IMR-90 (cell line): ENCODE measurements around the gene NCOA5. TPM values are rescaled to one million over a fixed set of nuclear protein-coding genes. Genes with fewer than 3 reads are reported as not detected.

ENCODE experiments used
- ATAC-seq: fragments of 200-7000 bp; cut with Tn5 transposase; 2 replicates; pipeline ENCODE4 v1.9.1; 2020; ENCODE audit warnings: low read depth, mild to moderate bottlenecking, moderate library complexity
- BruUV-seq: library from RNA; stranded (reverse); fragments of 400-500 nt; replicated peaks from 2 replicates; lab custom pipeline; 2021; lab: Mats Ljungman, UMichigan
- CTCF ChIA-PET: fragments of 300-600 bp; formaldehyde crosslinking; extraction: SDS; loops from one replicate; lab custom pipeline; 2021; ENCODE audit warnings: antibody characterized with exemption; lab: Yijun Ruan, JAX
- POLR2A ChIA-PET: fragments of 300-600 bp; sonication (Branson Sonifier 250); formaldehyde crosslinking; loops from one replicate; lab custom pipeline; 2022; ENCODE audit warnings: antibody characterized with exemption; ENCODE audit not compliant: unreplicated experiment; lab: Charles Lee
- DNase-seq: peaks from one replicate; pipeline ENCODE4 v3.0.0; 2013
- H2AFZ ChIP-seq: replicated peaks from 2 replicates; pipeline ENCODE3; 2013; ENCODE audit warnings: low read length, mild to moderate bottlenecking; ENCODE audit not compliant: poor library complexity
- H2AK5ac ChIP-seq: 2 replicates; pipeline ENCODE4 v1.6.1; 2013; ENCODE audit warnings: low read depth, low read length, inconsistent platforms
- H2AK9ac ChIP-seq: replicated peaks from 2 replicates; pipeline ENCODE3; 2013; ENCODE audit warnings: mild to moderate bottlenecking, low read depth, low read length, moderate library complexity; ENCODE audit not compliant: poor library complexity
- H2BK120ac ChIP-seq: 2 replicates; pipeline ENCODE4 v1.6.1; 2013; ENCODE audit warnings: low read depth, low read length, inconsistent platforms
- H2BK15ac ChIP-seq: 3 replicates; pipeline ENCODE4 v1.6.1; 2013; ENCODE audit warnings: low read depth, low read length, inconsistent platforms
- H2BK20ac ChIP-seq: 2 replicates; pipeline ENCODE4 v1.6.1; 2013; ENCODE audit warnings: low read depth, mild to moderate bottlenecking, inconsistent platforms, low read length, moderate library complexity
- H2BK5ac ChIP-seq: 2 replicates; pipeline ENCODE4 v1.6.1; 2013; ENCODE audit warnings: mild to moderate bottlenecking, low read depth, low read length, inconsistent platforms; ENCODE audit not compliant: poor library complexity, severe bottlenecking
- H3K14ac ChIP-seq: replicated peaks from 2 replicates; pipeline ENCODE4 v1.6.1; 2013; ENCODE audit warnings: low read depth, low read length, inconsistent platforms
- H3K18ac ChIP-seq: 2 replicates; pipeline ENCODE4 v1.6.1; 2013; ENCODE audit warnings: low read depth, low read length, control low read depth
- H3K23ac ChIP-seq: 2 replicates; pipeline ENCODE4 v1.6.1; 2013; ENCODE audit warnings: low read depth, low read length, inconsistent platforms
- H3K27ac ChIP-seq: 2 replicates; pipeline ENCODE4 v1.5.1; 2013; ENCODE audit warnings: mild to moderate bottlenecking, control low read depth, low read length; ENCODE audit not compliant: insufficient read depth
- H3K27me3 ChIP-seq: 2 replicates; pipeline ENCODE4 v1.6.1; 2013; ENCODE audit warnings: low read length; ENCODE audit not compliant: control insufficient read depth, insufficient read depth
- H3K36me3 ChIP-seq: 2 replicates; pipeline ENCODE4 v1.6.1; 2013; ENCODE audit warnings: low read length, mixed read lengths; ENCODE audit not compliant: control insufficient read depth, insufficient read depth
- H3K4ac ChIP-seq: 2 replicates; pipeline ENCODE4 v1.6.1; 2013; ENCODE audit warnings: low read depth, low read length, inconsistent platforms
- H3K4me1 ChIP-seq: 2 replicates; pipeline ENCODE4 v1.6.1; 2013; ENCODE audit warnings: low read length, mixed read lengths; ENCODE audit not compliant: control insufficient read depth, insufficient read depth
- H3K4me2 ChIP-seq: 2 replicates; pipeline ENCODE4 v1.6.1; 2013; ENCODE audit warnings: low read depth, mild to moderate bottlenecking, control low read depth, low read length, moderate library complexity
- H3K4me3 ChIP-seq: 2 replicates; pipeline ENCODE4 v1.5.1; 2013; ENCODE audit warnings: low read depth, mild to moderate bottlenecking, control low read depth, low read length, moderate library complexity; ENCODE audit not compliant: insufficient read depth
- H3K56ac ChIP-seq: 2 replicates; pipeline ENCODE4 v1.6.1; 2013; ENCODE audit warnings: low read length, inconsistent platforms; ENCODE audit not compliant: insufficient read depth; ENCODE audit errors: extremely low read depth
- H3K79me1 ChIP-seq, 2 experiments: 2 replicates each; pipeline ENCODE4 v1.6.1; 2013; ENCODE audit warnings: low read length in 2 of 2, inconsistent platforms in 1 of 2, low read depth in 1 of 2
- H3K9ac ChIP-seq: 2 replicates; pipeline ENCODE4 v1.6.1; 2013; ENCODE audit warnings: low read depth, low read length, control low read depth
- H3K9me1 ChIP-seq: 2 replicates; pipeline ENCODE4 v1.6.1; 2013; ENCODE audit warnings: low read length, inconsistent platforms; ENCODE audit not compliant: insufficient read depth
- H3K9me3 ChIP-seq: 2 replicates; pipeline ENCODE4 v1.6.1; 2013; ENCODE audit warnings: low read length; ENCODE audit not compliant: control insufficient read depth, insufficient read depth
- H4K20me1 ChIP-seq: 2 replicates; pipeline ENCODE4 v1.6.1; 2013; ENCODE audit warnings: low read length, inconsistent platforms; ENCODE audit not compliant: insufficient read depth
- H4K5ac ChIP-seq: 2 replicates; pipeline ENCODE4 v1.6.1; 2013; ENCODE audit warnings: mild to moderate bottlenecking, low read depth, low read length, control low read depth
- H4K8ac ChIP-seq, 2 experiments: 2 replicates each; pipeline ENCODE4 v1.6.1; 2013; ENCODE audit warnings: low read depth in 2 of 2, low read length in 2 of 2, control low read depth in 1 of 2, inconsistent platforms in 1 of 2
- H4K91ac ChIP-seq: 2 replicates; pipeline ENCODE4 v1.6.1; 2013; ENCODE audit warnings: low read depth, low read length, inconsistent platforms; ENCODE audit not compliant: insufficient read depth
- BHLHE40 ChIP-seq: fragments of 150-350 bp; IDR thresholded peaks from 2 replicates; pipeline ENCODE4 v1.6.1; 2016; ENCODE audit warnings: mild to moderate bottlenecking, low read depth, low read length
- CEBPB ChIP-seq: IDR thresholded peaks from 2 replicates; pipeline ENCODE4 v1.6.1; 2012; ENCODE audit warnings: low read depth, low read length, improper control_type of control experiment
- CTCF ChIP-seq: conservative IDR thresholded peaks from 2 replicates; pipeline ENCODE4 v1.5.1; 2012; ENCODE audit warnings: mild to moderate bottlenecking, low read depth, low read length, improper control_type of control experiment
- RAD21 ChIP-seq: IDR thresholded peaks from 2 replicates; pipeline ENCODE4 v1.6.1; 2012; ENCODE audit warnings: low read length, improper control_type of control experiment
- SMC3 ChIP-seq: fragments of 150-350 bp; IDR thresholded peaks from 2 replicates; pipeline ENCODE4 v1.6.1; 2016; ENCODE audit warnings: low read depth, mild to moderate bottlenecking, antibody characterized with exemption, low read length, moderate library complexity
- WGBS, 2 experiments: methylation state at CpG; one replicate each; pipeline versions ENCODE4 v1.1.5 to v1.1.7; 2013; ENCODE audit warnings: missing lambda C conversion rate in 2 of 2; ENCODE audit not compliant: insufficient read length in 1 of 2; ENCODE audit errors: extremely low coverage in 2 of 2; 5-methylcytosine and 5-hydroxymethylcytosine counted together
- dilution Hi-C: fragments of 300-500 bp; cut with HindIII; formaldehyde crosslinking; loops from one replicate; pipeline ENCODE4 v1.14.3; 2018; ENCODE audit warnings: low sequenced_read_pairs; ENCODE audit not compliant: unreplicated experiment
- in situ Hi-C: fragments of 300-500 bp; cut with MboI; formaldehyde crosslinking; loops from 3 replicates; pipeline ENCODE4 v1.14.3; 2019; ENCODE audit warnings: low sequenced_read_pairs, inconsistent platforms, mixed read lengths
- intact Hi-C: fragments of 100-400 bp; cut with micrococcal nuclease; formaldehyde crosslinking; loops from 2 replicates; pipeline ENCODE4 v1.10.0; 2022
- polyA plus RNA-seq, 3 experiments: library from polyadenylated mRNA; depleted of rRNA; stranded (reverse); fragments of >200 nt; gene quantifications; 2 replicates each; pipeline ENCODE4 v1.2.3, GENCODE V29; 2012; ENCODE audit warnings: low replicate concordance in 1 of 3
- total RNA-seq: library from RNA; depleted of rRNA; stranded (reverse); fragments of >200 nt; gene quantifications from 2 replicates; pipeline ENCODE4 v1.2.3, GENCODE V29; 2012

Gene NCOA5
- total and polyA plus RNA-seq, 2 of the 4 experiments (the other 2 are of a cell fraction): 17.4 to 20.6 TPM

GRCh38 chr20:46022411-46023147, 67.2 kb downstream of the NCOA5 start:
- ChIA-PET POLR2A (no interaction called here), CTCF (interaction anchor here (0.6 kb wide), 1 partner anchor 420 kb away, joined by 3 read pairs; no protein-coding TSS in a partner anchor)
- H4K91ac ChIP-seq: no peak overlapping the region
- DNase-seq: peak; percentile 9
- peak; percentile 57 for TF ChIP-seq CTCF
- TF ChIP-seq CEBPB: no peak
- TF ChIP-seq SMC3: peak; percentile 34; the same call in 1 of the 2 replicates
- peak; percentile 48 for TF ChIP-seq RAD21
- no peak for TF ChIP-seq BHLHE40
- no peak overlapping the region for H3K23ac ChIP-seq
- no peaks in the 10 kb centered on the region for H3K79me1 ChIP-seq
- H3K18ac ChIP-seq: no peak overlapping the region
- H3K14ac ChIP-seq: no peak overlapping the region
- H3K4me1 ChIP-seq: no peaks in the 10 kb centered on the region
- H2BK120ac ChIP-seq: no peak overlapping the region
- intact Hi-C loops: loop anchor here (5.0 kb wide), 2 partner anchors 35 to 65 kb away; partner anchors contain the start of gene NCOA5
- in situ Hi-C loops: no loop called here
- no peak overlapping the region for H3K56ac ChIP-seq
- no peak overlapping the region for H3K4ac ChIP-seq
- H2BK15ac ChIP-seq: no peak overlapping the region
- H2AK9ac ChIP-seq: peak overlapping the region; percentile 25
- dilution Hi-C loops: no loop called here
- no peak overlapping the region for H3K4me3 ChIP-seq
- H3K27ac ChIP-seq: no peak overlapping the region
- H2BK5ac ChIP-seq: no peak overlapping the region
- H4K8ac ChIP-seq: no peak overlapping the region
- 0% methylated on average over 9 of the region's 37 CpGs; no CpG with 5 or more reads in 1 of the 2 experiments for WGBS, 2 experiments
- H3K4me2 ChIP-seq: peak overlapping the region; percentile 52
- H3K9me3 ChIP-seq: no peaks in the 10 kb centered on the region
- ATAC-seq: peak; percentile 25
- H4K5ac ChIP-seq: no peak overlapping the region
- no peak overlapping the region for H2BK20ac ChIP-seq
- BruUV-seq: no TSS peak
- no peaks in the 10 kb centered on the region; the same call in 1 of the 2 replicates for H4K20me1 ChIP-seq
- H3K9me1 ChIP-seq: no peaks in the 10 kb centered on the region
- H2AK5ac ChIP-seq: no peak overlapping the region
- peak overlapping the region; percentile 60 for H2AFZ ChIP-seq
- no peak overlapping the region for H3K9ac ChIP-seq
- no peaks in the 10 kb centered on the region for H3K36me3 ChIP-seq
- H3K27me3 ChIP-seq: peaks cover 39% of the 10 kb centered on the region
